WTC11 (cell line): Measurements from ENCODE around the gene ANKRD39.
"Not testable (repeated sequence)": the region's sequence is repeated elsewhere in the genome, so short reads cannot be mapped to it uniquely, and the experiment has no call there.

ENCODE experiments used
- CREM ChIP-seq: sonication (generic); formaldehyde crosslinking; IDR thresholded peaks from 2 replicates; pipeline ENCODE4 v1.8.1; 2022; ENCODE audit warnings: mild to moderate bottlenecking, missing genetic modification reagents, moderate library complexity
- NR3C1 ChIP-seq: sonication (generic); formaldehyde crosslinking; conservative IDR thresholded peaks from 2 replicates; pipeline ENCODE4 v1.8.1; 2023; ENCODE audit warnings: low read depth, mild to moderate bottlenecking, missing genetic modification reagents
- ZNF416 ChIP-seq: fragments of 250-450 bp; sonication (Bioruptor Pico); IDR thresholded peaks from 2 replicates; pipeline ENCODE4 v1.9.0; 2021; ENCODE audit warnings: mild to moderate bottlenecking, inconsistent platforms
- ZNF423 ChIP-seq: fragments of 250-450 bp; sonication (Bioruptor Pico); IDR thresholded peaks from 2 replicates; pipeline ENCODE4 v2.1.2; 2022; ENCODE audit warnings: mild to moderate bottlenecking, moderate library complexity
- TF ChIP-seq, protein P1 (sequence below): fragments of 200-600 bp; IDR thresholded peaks from 2 replicates; pipeline ENCODE4 v1.8.0; 2022; ENCODE audit warnings: antibody characterized with exemption
- TF ChIP-seq, protein P2 (sequence below): fragments of 250-450 bp; sonication (Bioruptor Pico); IDR thresholded peaks from 2 replicates; pipeline ENCODE4 v1.9.0; 2021; ENCODE audit warnings: moderate library complexity, mild to moderate bottlenecking, inconsistent platforms, borderline replicate concordance
- TF ChIP-seq, protein P3 (sequence below): sonication (generic); formaldehyde crosslinking; IDR thresholded peaks from 2 replicates; pipeline ENCODE4 v1.8.0; 2022; ENCODE audit warnings: mild to moderate bottlenecking, missing genetic modification reagents
- TF ChIP-seq, protein P4 (sequence below): sonication (generic); formaldehyde crosslinking; IDR thresholded peaks from 2 replicates; pipeline ENCODE4 v1.8.1; 2023; ENCODE audit warnings: mild to moderate bottlenecking, missing genetic modification reagents, moderate library complexity
- TF ChIP-seq, protein P5 (sequence below): sonication (generic); formaldehyde crosslinking; IDR thresholded peaks from 2 replicates; pipeline ENCODE4 v1.8.1; 2023; ENCODE audit warnings: mild to moderate bottlenecking, moderate library complexity, missing genetic modification reagents

DNA sequence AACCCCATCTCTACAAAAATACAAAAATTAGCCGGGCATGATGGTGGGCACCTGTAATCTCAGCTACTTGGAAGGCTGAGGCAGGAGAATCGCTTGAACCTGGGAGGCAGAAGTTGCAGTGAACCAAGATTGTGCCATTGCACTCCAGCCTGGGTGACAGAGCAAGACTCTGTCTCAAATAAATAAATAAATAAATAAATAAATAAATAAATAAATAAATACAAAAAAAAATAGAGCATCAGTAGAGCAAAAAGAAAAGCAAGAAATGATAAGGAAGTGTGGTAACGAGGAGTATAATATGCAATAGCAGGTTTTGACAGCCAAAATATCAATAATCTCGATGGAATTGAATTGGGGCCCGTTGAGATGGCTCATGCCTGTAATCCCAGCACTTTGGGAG lies 31.7 kb upstream of the ANKRD39 start:
- TF ChIP-seq, protein P1, sequence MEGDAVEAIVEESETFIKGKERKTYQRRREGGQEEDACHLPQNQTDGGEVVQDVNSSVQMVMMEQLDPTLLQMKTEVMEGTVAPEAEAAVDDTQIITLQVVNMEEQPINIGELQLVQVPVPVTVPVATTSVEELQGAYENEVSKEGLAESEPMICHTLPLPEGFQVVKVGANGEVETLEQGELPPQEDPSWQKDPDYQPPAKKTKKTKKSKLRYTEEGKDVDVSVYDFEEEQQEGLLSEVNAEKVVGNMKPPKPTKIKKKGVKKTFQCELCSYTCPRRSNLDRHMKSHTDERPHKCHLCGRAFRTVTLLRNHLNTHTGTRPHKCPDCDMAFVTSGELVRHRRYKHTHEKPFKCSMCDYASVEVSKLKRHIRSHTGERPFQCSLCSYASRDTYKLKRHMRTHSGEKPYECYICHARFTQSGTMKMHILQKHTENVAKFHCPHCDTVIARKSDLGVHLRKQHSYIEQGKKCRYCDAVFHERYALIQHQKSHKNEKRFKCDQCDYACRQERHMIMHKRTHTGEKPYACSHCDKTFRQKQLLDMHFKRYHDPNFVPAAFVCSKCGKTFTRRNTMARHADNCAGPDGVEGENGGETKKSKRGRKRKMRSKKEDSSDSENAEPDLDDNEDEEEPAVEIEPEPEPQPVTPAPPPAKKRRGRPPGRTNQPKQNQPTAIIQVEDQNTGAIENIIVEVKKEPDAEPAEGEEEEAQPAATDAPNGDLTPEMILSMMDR = not testable (repeated sequence)
- TF ChIP-seq CREM, ZNF416, ZNF423, NR3C1 (CRISPR knock-in tag): not testable (repeated sequence)
- TF ChIP-seq, protein P2, sequence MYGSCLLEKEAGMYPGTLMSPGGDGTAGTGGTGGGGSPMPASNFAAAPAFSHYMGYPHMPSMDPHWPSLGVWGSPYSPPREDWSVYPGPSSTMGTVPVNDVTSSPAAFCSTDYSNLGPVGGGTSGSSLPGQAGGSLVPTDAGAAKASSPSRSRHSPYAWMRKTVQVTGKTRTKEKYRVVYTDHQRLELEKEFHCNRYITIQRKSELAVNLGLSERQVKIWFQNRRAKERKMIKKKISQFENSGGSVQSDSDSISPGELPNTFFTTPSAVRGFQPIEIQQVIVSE (CRISPR knock-in tag) = not testable (repeated sequence)
- TF ChIP-seq, protein P3, sequence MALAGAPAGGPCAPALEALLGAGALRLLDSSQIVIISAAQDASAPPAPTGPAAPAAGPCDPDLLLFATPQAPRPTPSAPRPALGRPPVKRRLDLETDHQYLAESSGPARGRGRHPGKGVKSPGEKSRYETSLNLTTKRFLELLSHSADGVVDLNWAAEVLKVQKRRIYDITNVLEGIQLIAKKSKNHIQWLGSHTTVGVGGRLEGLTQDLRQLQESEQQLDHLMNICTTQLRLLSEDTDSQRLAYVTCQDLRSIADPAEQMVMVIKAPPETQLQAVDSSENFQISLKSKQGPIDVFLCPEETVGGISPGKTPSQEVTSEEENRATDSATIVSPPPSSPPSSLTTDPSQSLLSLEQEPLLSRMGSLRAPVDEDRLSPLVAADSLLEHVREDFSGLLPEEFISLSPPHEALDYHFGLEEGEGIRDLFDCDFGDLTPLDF (CRISPR knock-in tag) = not testable (repeated sequence)
- TF ChIP-seq, protein P4, sequence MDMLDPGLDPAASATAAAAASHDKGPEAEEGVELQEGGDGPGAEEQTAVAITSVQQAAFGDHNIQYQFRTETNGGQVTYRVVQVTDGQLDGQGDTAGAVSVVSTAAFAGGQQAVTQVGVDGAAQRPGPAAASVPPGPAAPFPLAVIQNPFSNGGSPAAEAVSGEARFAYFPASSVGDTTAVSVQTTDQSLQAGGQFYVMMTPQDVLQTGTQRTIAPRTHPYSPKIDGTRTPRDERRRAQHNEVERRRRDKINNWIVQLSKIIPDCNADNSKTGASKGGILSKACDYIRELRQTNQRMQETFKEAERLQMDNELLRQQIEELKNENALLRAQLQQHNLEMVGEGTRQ (CRISPR knock-in tag) = not testable (repeated sequence)
- TF ChIP-seq, protein P5, sequence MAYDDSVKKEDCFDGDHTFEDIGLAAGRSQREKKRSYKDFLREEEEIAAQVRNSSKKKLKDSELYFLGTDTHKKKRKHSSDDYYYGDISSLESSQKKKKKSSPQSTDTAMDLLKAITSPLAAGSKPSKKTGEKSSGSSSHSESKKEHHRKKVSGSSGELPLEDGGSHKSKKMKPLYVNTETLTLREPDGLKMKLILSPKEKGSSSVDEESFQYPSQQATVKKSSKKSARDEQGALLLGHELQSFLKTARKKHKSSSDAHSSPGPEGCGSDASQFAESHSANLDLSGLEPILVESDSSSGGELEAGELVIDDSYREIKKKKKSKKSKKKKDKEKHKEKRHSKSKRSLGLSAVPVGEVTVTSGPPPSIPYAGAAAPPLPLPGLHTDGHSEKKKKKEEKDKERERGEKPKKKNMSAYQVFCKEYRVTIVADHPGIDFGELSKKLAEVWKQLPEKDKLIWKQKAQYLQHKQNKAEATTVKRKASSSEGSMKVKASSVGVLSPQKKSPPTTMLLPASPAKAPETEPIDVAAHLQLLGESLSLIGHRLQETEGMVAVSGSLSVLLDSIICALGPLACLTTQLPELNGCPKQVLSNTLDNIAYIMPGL (CRISPR knock-in tag) = not testable (repeated sequence)
